KMS-11 (cell line): ENCODE measurements around the gene MEGF6.

ENCODE experiments used
- H2AFZ ChIP-seq: fragments of 200-600 bp; sonication (generic); 2 replicates; pipeline ENCODE4 v1.6.1; 2016; ENCODE audit warnings: antibody characterized with exemption, mixed run types, low read depth
- H3K27ac ChIP-seq: fragments of 200-600 bp; sonication (generic); 2 replicates; pipeline ENCODE4 v1.6.1; 2016; ENCODE audit warnings: mild to moderate bottlenecking, mixed run types
- H3K27me3 ChIP-seq: fragments of 200-600 bp; sonication (generic); 2 replicates; pipeline ENCODE4 v1.6.1; 2017; ENCODE audit warnings: mild to moderate bottlenecking, low read depth, mixed run types, moderate library complexity; ENCODE audit not compliant: insufficient read depth
- H3K36me3 ChIP-seq: fragments of 200-600 bp; sonication (generic); 2 replicates; pipeline ENCODE4 v1.6.1; 2017; ENCODE audit warnings: mild to moderate bottlenecking, mixed run types; ENCODE audit not compliant: insufficient read depth
- H3K4me1 ChIP-seq: fragments of 200-600 bp; sonication (generic); 2 replicates; pipeline ENCODE4 v1.6.1; 2016; ENCODE audit warnings: mild to moderate bottlenecking, low read depth, mixed run types; ENCODE audit not compliant: poor library complexity, severe bottlenecking
- H3K4me2 ChIP-seq: fragments of 200-600 bp; sonication (generic); 2 replicates; pipeline ENCODE4 v1.7.0; 2016; ENCODE audit warnings: mild to moderate bottlenecking, mixed run types
- H3K4me3 ChIP-seq: fragments of 200-600 bp; sonication (generic); IDR thresholded peaks from 2 replicates; pipeline ENCODE4 v1.6.1; 2017; ENCODE audit warnings: low read depth, low read length, mixed read lengths; ENCODE audit not compliant: insufficient read depth
- H3K79me2 ChIP-seq: fragments of 200-600 bp; sonication (generic); 2 replicates; pipeline ENCODE4 v1.6.1; 2016; ENCODE audit warnings: low read depth, mixed run types; ENCODE audit not compliant: insufficient read depth
- H3K9ac ChIP-seq: fragments of 200-600 bp; sonication (generic); 2 replicates; pipeline ENCODE4 v1.6.1; 2016; ENCODE audit warnings: mild to moderate bottlenecking, mixed run types
- H4K20me1 ChIP-seq: fragments of 200-600 bp; sonication (generic); 2 replicates; pipeline ENCODE4 v1.6.1; 2016; ENCODE audit warnings: mild to moderate bottlenecking, mixed run types; ENCODE audit not compliant: insufficient read depth
- CTCF ChIP-seq: fragments of 200-600 bp; sonication (generic); conservative IDR thresholded peaks from 2 replicates; pipeline ENCODE4 v1.6.1; 2017; ENCODE audit warnings: low read depth, mild to moderate bottlenecking, antibody characterized with exemption, low read length, moderate library complexity, mixed read lengths

MEGF6 gene

GRCh38 chr1:3494321-3495308, 116.7 kb downstream of the MEGF6 start:
- Histone ChIP-seq H3K9ac (no peak overlapping the region), H3K27me3 (peaks cover 77% of the 10 kb centered on the region), H3K27ac (no peak overlapping the region), H2AFZ (no peak overlapping the region), H4K20me1 (no peaks in the 10 kb centered on the region), H3K4me2 (no peak overlapping the region), H3K4me3 (no peak overlapping the region), H3K4me1 (no peaks in the 10 kb centered on the region), H3K79me2 (no peaks in the 10 kb centered on the region), H3K36me3 (no peaks in the 10 kb centered on the region)
- no peak for TF ChIP-seq CTCF

- no peaks in the 10 kb centered on the region for H3K4me1 ChIP-seq
- H4K20me1 ChIP-seq = no peaks in the 10 kb centered on the region
- no peak overlapping the region for H3K4me3 ChIP-seq
- H3K27ac ChIP-seq = no peak overlapping the region
- H3K4me2 ChIP-seq = no peak overlapping the region
- no peaks in the 10 kb centered on the region for H3K36me3 ChIP-seq
- no peaks in the 10 kb centered on the region for H3K79me2 ChIP-seq
- peaks cover 81% of the 10 kb centered on the region for H3K27me3 ChIP-seq
- no peak overlapping the region for H3K9ac ChIP-seq
- TF ChIP-seq CTCF = no peak
- H2AFZ ChIP-seq = no peak overlapping the region
These were observed 118.6 kb downstream of the MEGF6 start for GRCh38 chr1:3492545-3493246.

- Histone ChIP-seq H3K4me1 (no peaks in the 10 kb centered on the region), H3K27ac (no peak overlapping the region), H3K36me3 (no peaks in the 10 kb centered on the region), H3K4me3 (no peak overlapping the region), H3K9ac (no peak overlapping the region), H3K4me2 (peak overlapping the region; percentile 57; the same call in 1 of the 2 replicates), H2AFZ (no peak overlapping the region; the same call in 1 of the 2 replicates), H3K27me3 (peaks cover 79% of the 10 kb centered on the region), H3K79me2 (no peaks in the 10 kb centered on the region), H4K20me1 (no peaks in the 10 kb centered on the region)
- peak; percentile 95 for TF ChIP-seq CTCF
These were observed 119.7 kb downstream of the MEGF6 start for GRCh38 chr1:3491291-3492246.
